Activated naive CD8-positive, alpha-beta T cell (primary cell): Measurements from ENCODE around the gene LRGUK.
"Not testable (repeated sequence)": the region's sequence is repeated elsewhere in the genome, so short reads cannot be mapped to it uniquely, and the experiment has no call there.

Experiments used
- H3K27ac Mint-ChIP-seq: one replicate; pipeline ENCODE4 v1.8.0; 2021; ENCODE audit warnings: mixed read lengths
- H3K27me3 Mint-ChIP-seq: one replicate; pipeline ENCODE4 v1.8.0; 2021; ENCODE audit warnings: mixed read lengths
- H3K36me3 Mint-ChIP-seq: one replicate; pipeline ENCODE4 v1.8.0; 2021; ENCODE audit warnings: mixed read lengths
- H3K4me1 Mint-ChIP-seq: one replicate; pipeline ENCODE4 v1.8.0; 2021; ENCODE audit warnings: low read depth, mixed read lengths
- H3K4me3 Mint-ChIP-seq: one replicate; pipeline ENCODE4 v1.8.0; 2021; ENCODE audit warnings: mild to moderate bottlenecking, mixed read lengths
- H3K9me3 Mint-ChIP-seq: one replicate; pipeline ENCODE4 v1.8.0; 2021; ENCODE audit warnings: low read depth, mixed read lengths

The LRGUK gene

DNA sequence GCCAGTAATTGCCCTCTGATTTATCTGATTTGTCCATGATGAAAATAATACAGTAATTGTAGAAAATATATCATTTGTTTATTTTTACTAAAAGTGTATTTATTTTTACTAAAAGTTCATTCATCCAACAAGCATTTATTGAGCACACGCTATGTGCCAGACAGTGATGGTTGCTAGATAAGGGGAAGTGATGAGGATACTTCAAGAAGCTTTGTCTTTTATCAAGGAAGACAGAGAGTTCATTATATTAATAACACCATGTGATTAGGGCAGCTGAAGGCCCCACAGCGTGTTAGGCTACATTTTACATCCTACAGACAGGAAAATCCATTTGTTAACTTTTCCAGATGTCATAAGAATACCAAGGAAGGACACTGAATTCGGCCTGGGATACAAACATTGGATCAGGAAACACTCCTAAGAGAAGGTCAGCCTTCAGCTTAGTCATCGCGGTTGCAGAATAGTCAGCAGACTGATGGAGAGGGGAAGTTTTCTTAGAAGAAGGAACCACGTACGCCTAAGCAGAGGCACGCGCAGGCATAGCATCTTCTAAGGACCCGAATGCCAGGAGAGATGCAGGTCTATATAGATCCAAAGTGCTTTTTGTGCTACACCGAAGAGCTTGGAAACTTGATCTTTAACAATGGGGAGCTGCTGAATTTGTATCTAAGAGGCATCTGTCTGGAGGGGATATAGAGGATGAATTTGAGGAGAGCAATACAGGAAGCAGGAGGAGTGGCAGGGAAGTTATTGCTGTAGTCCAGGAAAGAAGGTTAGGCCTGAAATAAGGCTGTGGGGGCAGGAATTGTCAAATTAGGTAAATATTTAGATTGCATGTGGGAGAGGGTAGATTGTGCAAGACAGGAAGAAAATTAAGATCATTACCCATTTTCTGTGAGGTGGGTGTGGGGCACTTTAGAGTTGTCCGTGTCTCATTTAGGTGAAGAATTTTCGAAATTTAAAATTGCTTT is 85.7 kb downstream of the LRGUK start:
- Mint-ChIP-seq H3K36me3 (no peaks in the 10 kb centered on the region), H3K4me3 (no peak overlapping the region), H3K4me1 (no peaks in the 10 kb centered on the region), H3K27me3 (peaks cover 5% of the 10 kb centered on the region), H3K9me3 (no peaks in the 10 kb centered on the region), H3K27ac (no peak overlapping the region)

GRCh38 chr7:134220236-134220635 is 93.1 kb downstream of the LRGUK start:
- H3K4me1 Mint-ChIP-seq: no peaks in the 10 kb centered on the region
- no peaks in the 10 kb centered on the region for H3K9me3 Mint-ChIP-seq
- H3K27ac Mint-ChIP-seq: no peak overlapping the region
- peaks cover 14% of the 10 kb centered on the region for H3K27me3 Mint-ChIP-seq
- no peak overlapping the region for H3K4me3 Mint-ChIP-seq
- no peaks in the 10 kb centered on the region for H3K36me3 Mint-ChIP-seq

DNA sequence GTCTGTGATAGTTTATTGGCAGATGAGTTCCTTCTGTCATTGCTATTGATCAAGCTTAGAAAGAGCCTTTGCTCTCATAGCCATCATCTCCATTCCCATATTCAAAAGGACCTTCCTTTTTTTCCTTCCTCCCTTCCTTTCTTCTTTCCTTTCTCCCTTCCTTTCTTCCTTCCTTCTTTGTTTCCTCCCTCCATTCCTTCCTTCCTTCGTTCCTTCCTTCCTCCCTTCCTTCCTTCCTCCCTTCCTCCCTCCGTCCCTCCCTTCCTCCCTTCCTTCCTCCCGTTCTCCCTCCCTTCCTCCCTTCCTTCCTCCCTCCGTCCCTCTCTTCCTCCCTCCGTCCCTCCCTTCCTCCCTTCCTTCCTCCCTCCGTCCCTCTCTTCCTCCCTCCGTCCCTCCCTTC is 104.2 kb downstream of the LRGUK start:
- H3K9me3 Mint-ChIP-seq, H3K4me3 Mint-ChIP-seq, H3K27ac Mint-ChIP-seq: not testable (repeated sequence)

DNA sequence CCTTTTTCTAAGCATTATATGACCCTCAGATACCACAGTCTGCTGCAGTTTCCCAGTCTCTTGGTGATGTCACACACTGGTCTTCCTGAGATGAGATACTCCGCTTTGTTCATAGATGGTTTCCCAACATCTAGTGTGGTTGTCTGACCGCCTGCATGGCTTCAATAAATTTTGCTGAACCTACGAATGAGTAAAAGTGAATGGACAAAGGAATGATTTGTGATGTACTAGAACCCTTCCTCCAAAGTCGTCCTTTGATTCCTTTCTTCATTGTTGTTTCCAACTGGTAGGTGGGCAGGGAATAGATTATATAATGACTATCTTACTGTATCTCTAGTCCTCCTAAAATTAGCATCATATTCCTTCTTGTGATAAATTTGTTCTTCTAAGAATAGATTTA is 107.1 kb downstream of the LRGUK start:
- Mint-ChIP-seq H3K36me3 (peaks cover 4% of the 10 kb centered on the region), H3K27ac (no peak overlapping the region), H3K9me3 (peaks cover 9% of the 10 kb centered on the region), H3K4me1 (no peaks in the 10 kb centered on the region), H3K27me3 (peaks cover 19% of the 10 kb centered on the region), H3K4me3 (no peak overlapping the region)

More for the DNA sequence above, 104.2 kb downstream of the LRGUK start:
- H3K27me3 Mint-ChIP-seq, H3K4me1 Mint-ChIP-seq, H3K36me3 Mint-ChIP-seq: not testable (repeated sequence)

GRCh38 chr7:134245253-134245652 is 118.1 kb downstream of the LRGUK start:
- H3K4me3 Mint-ChIP-seq: no peak overlapping the region
- H3K27ac Mint-ChIP-seq: no peak overlapping the region

DNA sequence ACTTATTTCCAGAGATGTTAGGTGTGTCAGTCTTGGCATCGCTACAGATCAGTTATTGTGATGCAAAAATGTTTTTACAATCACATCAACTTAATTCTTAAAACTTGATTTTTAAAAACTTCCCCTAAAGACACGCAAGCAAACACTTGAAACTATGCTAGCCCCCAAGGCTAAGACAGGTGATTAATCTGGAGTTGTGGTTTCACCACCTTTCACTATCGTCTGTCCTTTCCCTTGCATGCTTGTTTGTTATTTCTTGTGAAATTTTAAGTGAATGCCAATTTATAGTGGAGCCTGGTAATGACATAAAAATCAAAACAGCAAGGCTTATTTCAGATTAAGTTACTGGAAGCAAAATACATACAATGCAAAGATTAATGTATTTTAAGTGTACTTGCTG is 119.2 kb downstream of the LRGUK start:
- Mint-ChIP-seq H3K4me1 (no peaks in the 10 kb centered on the region), H3K36me3 (no peaks in the 10 kb centered on the region), H3K27me3 (peaks cover 8% of the 10 kb centered on the region), H3K4me3 (no peak overlapping the region), H3K27ac (no peak overlapping the region), H3K9me3 (peaks cover 3% of the 10 kb centered on the region)

More at GRCh38 chr7:134245253-134245652, 118.1 kb downstream of the LRGUK start:
- H3K9me3 Mint-ChIP-seq: peaks cover 3% of the 10 kb centered on the region
- no peaks in the 10 kb centered on the region for H3K36me3 Mint-ChIP-seq
- peaks cover 12% of the 10 kb centered on the region for H3K27me3 Mint-ChIP-seq
- no peaks in the 10 kb centered on the region for H3K4me1 Mint-ChIP-seq

DNA sequence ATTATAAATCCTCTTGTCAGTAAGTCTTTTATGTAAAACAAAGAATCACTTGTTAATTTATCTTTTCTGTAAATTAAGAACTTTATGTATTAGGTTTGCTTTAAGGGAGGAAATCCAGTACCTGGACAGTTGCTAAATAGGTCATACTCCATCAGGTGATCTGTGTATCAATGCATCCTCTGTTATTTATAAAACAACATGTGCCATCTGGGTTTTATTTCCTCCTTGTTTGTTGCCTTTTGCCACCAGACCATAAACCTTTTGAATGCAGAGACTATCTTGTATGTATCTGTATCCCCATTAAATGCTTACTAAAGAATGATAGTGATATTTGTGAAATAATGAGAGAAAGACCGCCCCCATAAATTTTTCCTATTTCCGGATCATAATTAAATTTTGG is 119.6 kb downstream of the LRGUK start:
- Mint-ChIP-seq H3K4me1 (no peaks in the 10 kb centered on the region), H3K27ac (no peak overlapping the region), H3K36me3 (no peaks in the 10 kb centered on the region), H3K4me3 (no peak overlapping the region), H3K9me3 (peaks cover under 1% of the 10 kb centered on the region), H3K27me3 (peaks cover 5% of the 10 kb centered on the region)

GRCh38 chr7:134248196-134248595 is 121.1 kb downstream of the LRGUK start:
- H3K4me1 Mint-ChIP-seq: no peaks in the 10 kb centered on the region
- no peak overlapping the region for H3K4me3 Mint-ChIP-seq
- no peaks in the 10 kb centered on the region for H3K9me3 Mint-ChIP-seq
- no peak overlapping the region for H3K27ac Mint-ChIP-seq
- H3K27me3 Mint-ChIP-seq: peaks cover 2% of the 10 kb centered on the region
- H3K36me3 Mint-ChIP-seq: no peaks in the 10 kb centered on the region

- no peaks in the 10 kb centered on the region for H3K9me3 Mint-ChIP-seq
- peaks cover 3% of the 10 kb centered on the region for H3K27me3 Mint-ChIP-seq
- no peak overlapping the region for H3K27ac Mint-ChIP-seq
- H3K4me3 Mint-ChIP-seq: no peak overlapping the region
- no peaks in the 10 kb centered on the region for H3K4me1 Mint-ChIP-seq
- H3K36me3 Mint-ChIP-seq: no peaks in the 10 kb centered on the region
Observed at GRCh38 chr7:134254311-134254710, 127.2 kb downstream of the LRGUK start.

DNA sequence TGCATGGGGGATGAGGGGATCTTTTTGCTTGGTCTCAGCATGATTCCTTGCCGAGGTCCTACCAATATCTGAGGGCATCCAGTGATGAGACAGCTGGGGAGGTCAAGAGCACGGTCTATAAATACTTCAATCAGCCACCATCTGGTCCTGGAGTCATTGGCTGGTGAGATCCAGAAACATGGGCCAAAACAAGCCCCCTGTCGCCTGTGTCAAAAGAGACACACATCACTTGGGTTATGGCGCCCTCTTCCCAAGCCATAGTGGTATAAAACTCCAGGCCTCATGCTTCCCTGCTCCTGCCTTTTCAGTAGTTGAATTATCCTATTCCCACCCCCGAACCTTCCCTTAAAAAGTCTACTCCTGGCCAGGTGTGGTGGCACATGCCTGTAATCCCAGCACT is 128.7 kb downstream of the LRGUK start:
- no peak overlapping the region for H3K4me3 Mint-ChIP-seq
- no peaks in the 10 kb centered on the region for H3K36me3 Mint-ChIP-seq
- H3K27me3 Mint-ChIP-seq: peaks cover 2% of the 10 kb centered on the region
- H3K27ac Mint-ChIP-seq: no peak overlapping the region
- no peaks in the 10 kb centered on the region for H3K4me1 Mint-ChIP-seq
- H3K9me3 Mint-ChIP-seq: no peaks in the 10 kb centered on the region

GRCh38 chr7:134262322-134262721 is 135.2 kb downstream of the LRGUK start:
- Mint-ChIP-seq H3K36me3 (peaks cover 4% of the 10 kb centered on the region), H3K4me1 (no peaks in the 10 kb centered on the region), H3K27ac (no peak overlapping the region), H3K4me3 (no peak overlapping the region), H3K9me3 (peaks cover 14% of the 10 kb centered on the region), H3K27me3 (peaks cover 4% of the 10 kb centered on the region)

DNA sequence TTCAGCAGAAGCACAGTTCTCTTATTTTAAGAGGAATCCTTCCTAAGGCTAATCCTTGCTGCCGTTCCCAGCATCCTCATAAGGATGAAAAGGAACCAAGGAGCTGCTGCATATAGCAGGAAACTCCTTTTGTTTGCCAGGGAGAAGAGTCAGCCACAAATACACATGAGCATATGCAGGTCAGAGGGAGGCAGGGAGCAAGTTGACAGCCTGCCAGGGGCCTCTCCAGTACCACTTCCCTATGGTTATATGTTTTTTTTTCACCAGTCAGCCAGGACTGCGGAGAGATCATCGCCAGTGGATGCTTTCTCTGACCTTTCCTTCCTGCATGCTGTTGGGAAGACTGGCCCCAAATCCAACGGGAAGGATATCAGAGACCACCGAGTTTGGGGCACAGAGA is 149.8 kb downstream of the LRGUK start:
- no peaks in the 10 kb centered on the region for H3K4me1 Mint-ChIP-seq
- no peaks in the 10 kb centered on the region for H3K36me3 Mint-ChIP-seq
- no peaks in the 10 kb centered on the region for H3K9me3 Mint-ChIP-seq
- peaks cover 21% of the 10 kb centered on the region for H3K27me3 Mint-ChIP-seq
- H3K4me3 Mint-ChIP-seq: no peak overlapping the region
- no peak overlapping the region for H3K27ac Mint-ChIP-seq

DNA sequence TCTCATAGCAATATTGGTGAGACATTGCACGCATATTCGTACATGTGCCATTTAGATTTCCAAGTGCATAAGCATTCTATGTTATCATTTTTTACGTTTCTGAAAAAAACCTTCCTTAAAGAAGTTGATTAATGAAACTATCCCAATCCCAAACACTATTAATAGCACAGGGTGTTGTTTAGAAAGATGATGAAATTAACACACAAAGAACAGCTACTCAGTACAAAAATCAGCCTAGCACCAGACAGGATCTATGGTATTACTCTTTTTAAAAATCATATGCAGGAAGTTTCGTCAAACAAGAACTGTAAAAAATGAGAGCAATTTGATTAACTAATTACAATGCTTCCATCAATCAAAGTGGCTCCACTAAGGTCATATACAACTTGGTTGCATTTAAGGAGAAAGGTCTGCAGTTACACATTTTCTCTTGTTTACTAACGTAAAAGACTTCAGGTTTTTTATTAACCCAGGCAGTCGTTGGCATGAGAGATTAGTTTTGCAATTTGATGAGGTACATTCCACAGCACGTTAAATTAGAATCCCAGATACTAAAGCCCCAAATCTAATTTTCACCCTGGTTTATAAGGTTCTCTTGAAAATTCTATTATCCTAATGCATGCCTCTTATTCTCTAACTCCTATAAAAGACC is 151.5 kb downstream of the LRGUK start:
- Mint-ChIP-seq H3K27ac (no peak overlapping the region), H3K27me3 (peaks cover 18% of the 10 kb centered on the region), H3K36me3 (no peaks in the 10 kb centered on the region), H3K4me3 (no peak overlapping the region), H3K4me1 (no peaks in the 10 kb centered on the region), H3K9me3 (no peaks in the 10 kb centered on the region)

DNA sequence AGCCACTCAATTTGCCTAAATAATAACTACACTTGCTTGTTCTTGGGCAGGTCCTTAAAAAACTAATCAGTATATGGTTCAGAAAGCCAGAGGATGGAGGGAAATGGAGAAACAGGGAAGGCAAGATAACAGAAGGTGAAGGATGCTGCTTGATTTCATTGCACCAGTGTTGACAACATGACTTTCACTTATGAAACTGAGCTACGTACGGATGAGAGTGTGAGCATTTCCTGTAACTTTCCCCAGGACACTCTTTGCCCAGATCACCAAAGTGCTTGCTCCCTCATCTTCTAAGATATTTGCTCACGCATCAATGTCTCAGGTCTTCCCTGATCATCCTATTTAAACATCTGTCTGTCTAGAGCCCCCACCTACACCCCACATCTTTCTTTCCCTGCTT is 152.2 kb downstream of the LRGUK start:
- Mint-ChIP-seq H3K4me3 (no peak overlapping the region), H3K36me3 (no peaks in the 10 kb centered on the region), H3K27me3 (peaks cover 20% of the 10 kb centered on the region), H3K4me1 (no peaks in the 10 kb centered on the region), H3K27ac (no peak overlapping the region), H3K9me3 (no peaks in the 10 kb centered on the region)

GRCh38 chr7:134279898-134280297 is 152.8 kb downstream of the LRGUK start:
- H3K4me1 Mint-ChIP-seq: no peaks in the 10 kb centered on the region
- H3K9me3 Mint-ChIP-seq: no peaks in the 10 kb centered on the region
- H3K27me3 Mint-ChIP-seq: peaks cover 21% of the 10 kb centered on the region
- H3K27ac Mint-ChIP-seq: no peak overlapping the region
- no peaks in the 10 kb centered on the region for H3K36me3 Mint-ChIP-seq
- no peak overlapping the region for H3K4me3 Mint-ChIP-seq
